H1 (cell line): ENCODE measurements around the gene ARAP3. TPM values are rescaled to one million over a fixed set of nuclear protein-coding genes. Genes with fewer than 3 reads are reported as not detected.

Experiments used
- CTCF ChIA-PET: fragments of 300-600 bp; sonication (Branson Sonifier 250); formaldehyde crosslinking; loops from one replicate; lab custom pipeline; 2021; ENCODE audit not compliant: partially characterized antibody; lab: Charles Lee
- POLR2A ChIA-PET: fragments of 300-600 bp; sonication (Branson Sonifier 250); formaldehyde crosslinking; loops from one replicate; lab custom pipeline; 2021; ENCODE audit warnings: inconsistent platforms; ENCODE audit not compliant: partially characterized antibody; lab: Charles Lee
- DNase-seq, 2 experiments: peaks; one replicate each; pipeline versions ENCODE4 v3.0.0 to v3.0.0-alpha.2; 2010 to 2022; ENCODE audit warnings: low spot score in 2 of 2, low read depth in 1 of 2, mixed read lengths in 1 of 2
- FAIRE-seq: peaks from 2 replicates; lab custom pipeline; 2011; peaks lifted over from hg19 to GRCh38; lab: Jason Lieb, UNC
- H2AFZ ChIP-seq: 2 replicates; pipeline ENCODE4 v1.8.1; 2012; ENCODE audit warnings: low read length, inconsistent platforms
- H2AK5ac ChIP-seq: 2 replicates; pipeline ENCODE4 v1.6.1; 2013; ENCODE audit warnings: low read depth, low read length
- H2BK120ac ChIP-seq: replicated peaks from 2 replicates; pipeline ENCODE3; 2013; ENCODE audit warnings: low read depth, low read length, inconsistent platforms
- H2BK12ac ChIP-seq: 2 replicates; pipeline ENCODE4 v1.6.1; 2013; ENCODE audit warnings: low read depth, low read length
- H2BK15ac ChIP-seq: 2 replicates; pipeline ENCODE4 v1.6.1; 2013; ENCODE audit warnings: low read length
- H2BK20ac ChIP-seq: 2 replicates; pipeline ENCODE4 v1.6.1; 2013; ENCODE audit warnings: low read length
- H2BK5ac ChIP-seq: 2 replicates; pipeline ENCODE4 v1.6.1; 2013; ENCODE audit warnings: low read depth, low read length
- H3K14ac ChIP-seq: 2 replicates; pipeline ENCODE4 v1.6.1; 2013; ENCODE audit warnings: inconsistent platforms; ENCODE audit not compliant: insufficient read length
- H3K18ac ChIP-seq: 2 replicates; pipeline ENCODE4 v1.6.1; 2013; ENCODE audit warnings: low read length; ENCODE audit errors: extremely low read depth
- H3K23ac ChIP-seq: 2 replicates; pipeline ENCODE4 v1.6.1; 2013; ENCODE audit warnings: inconsistent platforms; ENCODE audit not compliant: insufficient read length
- H3K23me2 ChIP-seq: 2 replicates; pipeline ENCODE4 v1.6.1; 2013; ENCODE audit warnings: low read depth, low read length
- H3K27ac ChIP-seq: 2 replicates; pipeline ENCODE4 v1.6.1; 2011; ENCODE audit warnings: low read depth, low read length, inconsistent platforms
- H3K27me3 ChIP-seq, 4 experiments: replicated peaks in 1 of 4; 1 replicate in 1 of 4; 2 replicates in 3 of 4; pipeline versions ENCODE4 v1.6.1 to v1.8.1; 2011 to 2013; ENCODE audit warnings: low read length in 3 of 4, mild to moderate bottlenecking in 3 of 4, inconsistent platforms in 2 of 4, mixed read lengths in 2 of 4, moderate library complexity in 1 of 4; ENCODE audit not compliant: control insufficient read depth in 3 of 4, insufficient read depth in 3 of 4; ENCODE audit errors: extremely low read depth in 1 of 4
- H3K36me3 ChIP-seq, 4 experiments: 2 replicates each; pipeline versions ENCODE4 v1.6.1 to v1.8.1; 2011 to 2013; ENCODE audit warnings: mild to moderate bottlenecking in 4 of 4, low read length in 3 of 4, moderate library complexity in 2 of 4, control low read depth in 1 of 4, inconsistent platforms in 1 of 4; ENCODE audit not compliant: insufficient read depth in 4 of 4, control insufficient read depth in 2 of 4
- H3K4ac ChIP-seq: replicated peaks from 2 replicates; pipeline ENCODE3; 2013; ENCODE audit warnings: low read length, low read depth, mixed read lengths, inconsistent platforms; ENCODE audit not compliant: insufficient read length
- H3K4me1 ChIP-seq, 4 experiments: replicated peaks in 1 of 4; 1 replicate in 1 of 4; 2 replicates in 3 of 4; pipeline versions ENCODE4 v1.6.1 to v1.8.1; 2011 to 2013; ENCODE audit warnings: low read length in 3 of 4, inconsistent platforms in 2 of 4, mixed read lengths in 1 of 4; ENCODE audit not compliant: insufficient read depth in 4 of 4, control insufficient read depth in 3 of 4
- H3K4me2 ChIP-seq, 2 experiments: 2 replicates each; pipeline versions ENCODE4 v1.6.1 to v1.8.1; 2011 to 2013; ENCODE audit warnings: low read depth in 2 of 2, low read length in 2 of 2, control low read depth in 1 of 2, inconsistent platforms in 1 of 2, mild to moderate bottlenecking in 1 of 2; ENCODE audit not compliant: insufficient read depth in 1 of 2
- H3K4me3 ChIP-seq, 4 experiments: fragments of 200-600, 300-600 bp in 1 of 4; sonication (generic), shearing (Covaris generic), sonication (Bioruptor Twin) in 1 of 4; 2 replicates each; pipeline versions ENCODE4 v1.5.1 to v1.8.1; 2011 to 2016; ENCODE audit warnings: low read length in 4 of 4, low read depth in 3 of 4, control low read depth in 2 of 4, inconsistent platforms in 2 of 4, mild to moderate bottlenecking in 2 of 4, mixed read lengths in 1 of 4, moderate library complexity in 1 of 4; ENCODE audit not compliant: insufficient read depth in 2 of 4; ENCODE audit errors: extremely low read depth in 1 of 4
- H3K56ac ChIP-seq: replicated peaks from 2 replicates; pipeline ENCODE3; 2013; ENCODE audit warnings: low read depth, mild to moderate bottlenecking, mixed read lengths, low read length, inconsistent platforms; ENCODE audit not compliant: insufficient read length
- H3K79me1 ChIP-seq: 2 replicates; pipeline ENCODE4 v1.6.1; 2013; ENCODE audit warnings: low read depth, low read length, control low read depth
- H3K79me2 ChIP-seq, 2 experiments: 2 replicates each; pipeline versions ENCODE4 v1.6.1 to v1.8.1; 2012 to 2013; ENCODE audit warnings: low read length in 2 of 2, mild to moderate bottlenecking in 2 of 2, inconsistent platforms in 1 of 2; ENCODE audit not compliant: insufficient read depth in 2 of 2, control insufficient read depth in 1 of 2
- H3K9ac ChIP-seq, 4 experiments: replicated peaks in 1 of 4; 1 replicate in 1 of 4; 2 replicates in 3 of 4; pipeline versions ENCODE4 v1.6.1 to v1.8.1; 2011 to 2013; ENCODE audit warnings: low read depth in 3 of 4, low read length in 3 of 4, control low read depth in 2 of 4, mild to moderate bottlenecking in 2 of 4, moderate library complexity in 2 of 4, inconsistent platforms in 1 of 4; ENCODE audit errors: extremely low read depth in 1 of 4
- H3K9me3 ChIP-seq, 2 experiments: 2 replicates each; pipeline versions ENCODE4 v1.6.1 to v1.8.1; 2012 to 2013; ENCODE audit warnings: mild to moderate bottlenecking in 2 of 2, moderate library complexity in 2 of 2, control low read depth in 1 of 2, inconsistent platforms in 1 of 2, low read depth in 1 of 2, low read length in 1 of 2, mixed read lengths in 1 of 2; ENCODE audit not compliant: insufficient read depth in 2 of 2
- H4K20me1 ChIP-seq, 2 experiments: replicated peaks in 1 of 2; 2 replicates each; pipeline versions ENCODE3 to v1.8.1; 2011 to 2013; ENCODE audit warnings: inconsistent platforms in 2 of 2, low read length in 2 of 2, mild to moderate bottlenecking in 1 of 2; ENCODE audit not compliant: insufficient read depth in 2 of 2, control insufficient read depth in 1 of 2
- H4K5ac ChIP-seq: 2 replicates; pipeline ENCODE4 v1.6.1; 2013; ENCODE audit warnings: low read length, low read depth, mixed read lengths, inconsistent platforms; ENCODE audit not compliant: insufficient read length
- H4K8ac ChIP-seq: 2 replicates; pipeline ENCODE4 v1.8.0; 2013; ENCODE audit warnings: mild to moderate bottlenecking, moderate library complexity, low read length, inconsistent platforms; ENCODE audit not compliant: insufficient read depth; ENCODE audit errors: extremely low read depth
- H4K91ac ChIP-seq: replicated peaks from 2 replicates; pipeline ENCODE3; 2013; ENCODE audit warnings: low read length, mixed read lengths, inconsistent platforms; ENCODE audit not compliant: insufficient read length
- EP300 ChIP-seq, 2 experiments: IDR thresholded peaks; 1 replicate in 1 of 2; 2 replicates in 1 of 2; pipeline ENCODE4 v1.6.1; 2011 to 2012; ENCODE audit warnings: low read depth in 2 of 2, low read length in 2 of 2, mild to moderate bottlenecking in 2 of 2, borderline replicate concordance in 1 of 2, inconsistent platforms in 1 of 2, moderate library complexity in 1 of 2
- MAX ChIP-seq: IDR thresholded peaks from 2 replicates; pipeline ENCODE4 v1.6.1; 2012; ENCODE audit warnings: inconsistent platforms
- PHF8 ChIP-seq: fragments of 200-600 bp; sonication (generic); conservative IDR thresholded peaks from 2 replicates; pipeline ENCODE4 v1.7.1; 2012; ENCODE audit warnings: low read depth, mild to moderate bottlenecking, inconsistent platforms, low read length, moderate library complexity
- RBBP5 ChIP-seq: IDR thresholded peaks from 2 replicates; pipeline ENCODE4 v1.7.1; 2012; ENCODE audit warnings: low read depth, mild to moderate bottlenecking, inconsistent platforms, low read length, moderate library complexity, borderline replicate concordance
- WGBS, 2 experiments: shearing (Covaris generic) in 1 of 2; methylation state at CpG; one replicate each; pipeline versions ENCODE4 v1.1.6 to v1.1.7; 2013 to 2015; ENCODE audit warnings: low lambda C conversion rate in 2 of 2, mixed read lengths in 2 of 2, inconsistent platforms in 1 of 2, low coverage in 1 of 2, missing lambda C conversion rate in 1 of 2; ENCODE audit not compliant: insufficient replicate concordance in 2 of 2, insufficient coverage in 1 of 2, insufficient read length in 1 of 2; ENCODE audit errors: extremely low coverage in 1 of 2, missing lambda C conversion rate in 1 of 2; 5-methylcytosine and 5-hydroxymethylcytosine counted together
- polyA plus RNA-seq, 7 experiments: library from polyadenylated mRNA; depleted of rRNA in 3 of 7; stranded (reverse) in 5 of 7; unstranded in 2 of 7; fragments of >200 nt in 5 of 7; fragments of 200-250 nt in 2 of 7; gene quantifications; 1 replicate in 5 of 7; 2 replicates in 1 of 7; 4 replicates in 1 of 7; pipeline versions ENCODE4 v1.2.1 to v1.2.3, GENCODE V29; 2011 to 2013; ENCODE audit warnings: missing spikeins in 2 of 7, mixed read lengths in 2 of 7
- total RNA-seq: library from RNA; stranded (reverse); fragmentation: NEBNext Ultra II Directional; extraction: Animal tissue kit (Norgen Biotek cat#: 25700); gene quantifications from 2 replicates; pipeline ENCODE4 v1.2.1, GENCODE V29; 2021

Gene ARAP3
- total and polyA plus RNA-seq, 2 of the 8 experiments (the other 6 are each of a cell fraction or from before 2014, with no cell fraction given): 14.4 to 48.6 TPM

- H3K56ac ChIP-seq: no peak overlapping the region
- H2BK15ac ChIP-seq: no peak overlapping the region
- H4K91ac ChIP-seq: no peak overlapping the region
- H3K27ac ChIP-seq: no peak overlapping the region
- H4K8ac ChIP-seq: no peak overlapping the region
- WGBS, 2 experiments: 89% methylated on average over 6 of the region's 6 CpGs; no CpG with 5 or more reads in 1 of the 2 experiments
- no peaks in the 10 kb centered on the region for H3K79me2 ChIP-seq
- no peak overlapping the region for H4K5ac ChIP-seq
- no peak overlapping the region for H3K4me2 ChIP-seq
- peaks cover 3 to 22% (median 6%) of the 10 kb centered on the region in 4 experiments; a peak in 4 of 8 replicates for H3K36me3 ChIP-seq
- H3K4ac ChIP-seq: no peak overlapping the region
- no peak overlapping the region for H2AK5ac ChIP-seq
- no peak for TF ChIP-seq RBBP5
- no peak for TF ChIP-seq PHF8
- no peak for TF ChIP-seq EP300 (IDR thresholded peaks at IDR 0.05; ENCODE audit: borderline replicate concordance in 1 of 2, low read depth in 2 of 2, low read length in 2 of 2)
- TF ChIP-seq MAX: no peak
- no peak overlapping the region for H2BK120ac ChIP-seq
- FAIRE-seq (no peak), DNase-seq (no peak)
- peaks cover 0 to 8% (median 4%) of the 10 kb centered on the region in 4 experiments; a peak in 5 of 7 replicates for H3K4me1 ChIP-seq
- no peak overlapping the region for H2BK12ac ChIP-seq
- no peak overlapping the region for H2AFZ ChIP-seq
- H3K9ac ChIP-seq: no peak overlapping the region
- no peaks in the 10 kb centered on the region; a peak in 1 of 7 replicates for H3K27me3 ChIP-seq
- peaks cover 3% of the 10 kb centered on the region; the same call in 1 of the 2 replicates for H3K23me2 ChIP-seq
- peaks cover 0 to 2% of the 10 kb centered on the region in 2 experiments for H4K20me1 ChIP-seq
- no peak overlapping the region for H2BK5ac ChIP-seq
- H2BK20ac ChIP-seq: no peak overlapping the region
- H3K9me3 ChIP-seq: no peaks in the 10 kb centered on the region
- H3K4me3 ChIP-seq: no peak overlapping the region
- H3K14ac ChIP-seq: no peak overlapping the region
- H3K23ac ChIP-seq: no peak overlapping the region
- POLR2A ChIA-PET: interaction anchor here (1.1 to 7.3 kb wide), 4 partner anchors 8 to 20 kb away, joined by 3 to 96 read pairs (median 4); partner anchors contain the start of genes HDAC3 and RELL2
- H3K79me1 ChIP-seq: peaks cover 3% of the 10 kb centered on the region; the same call in 1 of the 2 replicates
- CTCF ChIA-PET: interaction anchor here (1.1 to 4.2 kb wide), 7 partner anchors 8 to 54 kb away, joined by 3 to 21 read pairs (median 5); no protein-coding TSS in a partner anchor
- H3K18ac ChIP-seq: no peak overlapping the region
Measured at GRCh38 chr5:141646026-141646425, 36.0 kb downstream of the ARAP3 start.
